Ascending aorta (tissue), 2 donors: ENCODE measurements around the gene KCNIP4. TPM values are rescaled to one million over a fixed set of nuclear protein-coding genes. Genes with fewer than 3 reads are reported as not detected.
"Not testable (repeated sequence)": the region's sequence is repeated elsewhere in the genome, so short reads cannot be mapped to it uniquely, and the experiment has no call there.

ENCODE experiments used
- DNase-seq, 2 donors: peaks; one replicate each; pipeline ENCODE4 v3.0.0-alpha.2; 2019; ENCODE audit warnings: low spot score in 2 of 2
- H3K27ac ChIP-seq, 2 donors: fragments of 200-600 bp; sonication (generic); one replicate each; pipeline ENCODE4 v1.5.1; 2016 to 2017; ENCODE audit warnings: mild to moderate bottlenecking in 1 of 2
- H3K27me3 ChIP-seq: fragments of 200-600 bp; sonication (generic); one replicate; pipeline ENCODE4 v1.5.1; 2017
- H3K36me3 ChIP-seq, 2 donors: fragments of 200-600 bp; sonication (generic); one replicate each; pipeline ENCODE4 v1.5.1; 2016
- H3K4me1 ChIP-seq, 2 donors: fragments of 200-600 bp; sonication (generic); one replicate each; pipeline ENCODE4 v1.5.1; 2016 to 2017; ENCODE audit warnings: mild to moderate bottlenecking in 1 of 2
- H3K4me3 ChIP-seq, 2 donors: fragments of 200-600 bp; sonication (generic); one replicate each; pipeline ENCODE4 v1.5.1; 2016 to 2017; ENCODE audit warnings: mild to moderate bottlenecking in 1 of 2
- H3K9me3 ChIP-seq, 2 donors: fragments of 200-600 bp; sonication (generic); one replicate each; pipeline ENCODE4 v1.5.1; 2016
- CTCF ChIP-seq, 3 experiments: fragments of 200-600 bp in 2 of 3; fragments of 450-650 bp in 1 of 3; sonication (generic) in 2 of 3; IDR thresholded peaks; one replicate each; pipeline ENCODE4 v1.5.1; 2016 to 2019; ENCODE audit warnings: antibody characterized with exemption in 3 of 3, mild to moderate bottlenecking in 1 of 3, moderate library complexity in 1 of 3
- intact Hi-C: fragments of 100-400 bp; cut with DNase I; formaldehyde crosslinking; loops from one replicate; pipeline ENCODE4 v1.15.1; 2023
- total RNA-seq: library from RNA; depleted of rRNA; stranded (reverse); fragments of >200 nt; gene quantifications from one replicate; pipeline ENCODE4 v1.1.0, GENCODE V29; 2016

KCNIP4 gene
- total RNA-seq, 1 donor from 2014 or later, result not detected

- intact Hi-C loops, result no loop called here
- Histone ChIP-seq H3K36me3 (no peaks in the 10 kb centered on the region), H3K27ac (no peak overlapping the region), H3K4me1 (no peaks in the 10 kb centered on the region), H3K4me3 (no peak overlapping the region), H3K9me3 (no peaks in the 10 kb centered on the region), H3K27me3 (no peaks in the 10 kb centered on the region)
- TF ChIP-seq CTCF (IDR thresholded peaks at IDR 0.05), result no peak
- DNase-seq, result no peak
Observed at GRCh38 chr4:21366312-21366711, 582.3 kb downstream of the KCNIP4 start.

DNA sequence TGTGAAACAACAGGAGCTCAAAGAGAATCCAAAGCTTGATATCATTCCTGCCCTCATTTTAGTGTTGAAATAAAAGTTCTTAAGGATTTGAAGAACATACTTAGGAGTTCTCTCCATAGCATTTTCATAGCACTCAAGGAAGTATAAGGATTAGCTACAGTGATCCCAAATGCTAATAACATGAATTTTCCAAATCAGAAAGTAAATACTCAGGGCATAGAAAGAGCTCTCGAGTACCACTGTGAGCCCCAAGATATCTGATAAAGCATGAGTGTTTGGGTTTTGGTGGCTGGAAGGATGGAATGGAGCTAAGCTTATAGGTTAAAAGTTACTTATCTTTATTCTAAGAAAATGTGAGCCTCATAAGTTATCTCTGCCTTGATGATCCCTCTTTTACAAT lies 584.9 kb downstream of the KCNIP4 start:
- no peak overlapping the region for H3K4me3 ChIP-seq
- intact Hi-C loops, result no loop called here
- H3K27me3 ChIP-seq, result no peaks in the 10 kb centered on the region
- H3K4me1 ChIP-seq, result no peaks in the 10 kb centered on the region
- no peaks in the 10 kb centered on the region for H3K9me3 ChIP-seq
- no peak for DNase-seq
- no peak overlapping the region for H3K27ac ChIP-seq
- H3K36me3 ChIP-seq, result no peaks in the 10 kb centered on the region
- TF ChIP-seq CTCF (IDR thresholded peaks at IDR 0.05), result no peak

DNA sequence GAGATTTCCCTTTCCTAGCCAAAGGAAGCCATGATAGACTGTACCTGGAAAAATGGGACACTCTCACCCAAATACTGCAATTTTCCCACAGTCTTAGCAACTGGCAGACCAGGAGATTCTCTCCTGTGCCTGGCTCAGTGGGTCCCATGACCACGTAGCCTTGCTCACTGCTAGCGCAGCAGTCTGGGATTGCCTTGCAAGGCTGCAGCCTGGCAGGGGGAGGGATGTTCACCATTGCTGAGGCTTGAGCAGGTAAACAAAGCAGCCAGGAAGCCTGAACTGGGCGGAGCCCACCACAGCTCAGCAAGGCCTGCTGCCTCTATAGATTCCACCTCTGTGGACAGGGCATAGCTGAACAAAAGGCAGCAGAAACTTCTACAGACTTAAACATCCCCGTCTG lies 596.2 kb downstream of the KCNIP4 start:
- DNase-seq, intact Hi-C loops, H3K9me3 ChIP-seq, H3K36me3 ChIP-seq, H3K27ac ChIP-seq, H3K4me3 ChIP-seq, H3K4me1 ChIP-seq, H3K27me3 ChIP-seq: not testable (repeated sequence)

GRCh38 chr4:21347142-21347541 lies 601.4 kb downstream of the KCNIP4 start:
- intact Hi-C loops, result no loop called here
- TF ChIP-seq CTCF (IDR thresholded peaks at IDR 0.05), result no peak
- no peaks in the 10 kb centered on the region for H3K9me3 ChIP-seq
- H3K27me3 ChIP-seq, result no peaks in the 10 kb centered on the region
- no peak for DNase-seq
- H3K4me1 ChIP-seq, result no peaks in the 10 kb centered on the region
- no peaks in the 10 kb centered on the region for H3K36me3 ChIP-seq
- H3K4me3 ChIP-seq, result no peak overlapping the region
- H3K27ac ChIP-seq, result no peak overlapping the region

DNA sequence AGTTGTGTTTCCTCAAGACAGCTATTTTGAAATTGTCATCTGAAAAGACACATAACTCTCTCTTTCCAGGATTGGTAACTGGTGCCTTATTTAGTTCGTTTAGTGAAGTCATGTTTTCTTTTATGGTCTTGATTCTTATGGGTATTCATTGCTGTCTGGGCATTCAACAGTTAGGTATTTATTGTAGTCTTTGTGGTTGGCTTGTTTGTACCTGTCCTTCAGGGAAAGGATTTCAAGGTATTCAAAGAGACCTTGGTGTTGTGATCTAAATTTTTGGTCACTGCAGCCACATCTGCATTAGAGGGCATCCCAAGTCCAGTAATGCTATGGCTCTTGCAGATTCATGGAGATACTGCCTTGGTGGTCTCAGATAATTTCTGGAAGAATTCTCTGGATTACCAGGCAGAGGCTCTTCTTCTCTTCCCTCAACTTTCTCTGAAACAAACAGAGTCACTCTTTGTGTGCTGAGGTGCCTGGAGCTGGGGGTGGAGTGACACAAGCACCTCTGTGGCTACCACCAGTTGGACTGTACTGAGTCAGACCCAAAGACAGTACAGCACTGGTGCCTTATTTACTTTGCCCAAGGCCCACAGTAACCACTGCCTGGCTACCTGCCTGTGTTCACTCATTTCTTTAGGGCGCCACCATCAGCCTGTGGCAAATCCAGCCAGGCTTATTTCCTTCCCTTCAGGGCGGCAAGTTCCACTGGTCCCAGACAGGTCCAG lies 620.4 kb downstream of the KCNIP4 start:
- no peak for DNase-seq
- intact Hi-C loops, result no loop called here
- H3K4me1 ChIP-seq, result no peaks in the 10 kb centered on the region
- TF ChIP-seq CTCF (IDR thresholded peaks at IDR 0.05), result no peak
- peaks cover 0 to 5% of the 10 kb centered on the region in 2 donors for H3K9me3 ChIP-seq
- H3K27me3 ChIP-seq, result no peaks in the 10 kb centered on the region
- H3K4me3 ChIP-seq, result no peak overlapping the region
- H3K36me3 ChIP-seq, result no peaks in the 10 kb centered on the region
- H3K27ac ChIP-seq, result no peak overlapping the region

DNA sequence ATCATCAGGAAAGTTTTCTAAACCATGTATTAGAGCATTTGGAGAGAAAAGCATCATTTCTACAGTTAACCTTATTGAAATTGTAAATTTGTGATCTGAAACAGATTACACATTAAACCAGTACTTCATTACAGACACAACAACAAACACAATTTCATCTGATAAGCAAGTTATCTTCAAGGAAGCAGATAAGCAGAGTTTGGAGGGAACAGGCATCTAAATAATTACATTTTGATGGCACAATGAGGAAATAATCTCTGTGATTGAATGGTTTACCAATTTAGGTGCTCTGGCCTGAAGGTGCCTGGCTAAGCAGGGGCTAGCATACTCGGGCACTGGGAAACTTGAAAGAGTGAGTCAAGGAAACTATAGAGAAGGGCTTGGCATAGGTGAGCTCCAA lies 628.5 kb downstream of the KCNIP4 start:
- no peak for TF ChIP-seq CTCF (IDR thresholded peaks at IDR 0.05)

More for the DNA sequence above, 628.5 kb downstream of the KCNIP4 start:
- Histone ChIP-seq H3K9me3 (peaks cover 0 to 5% of the 10 kb centered on the region in 2 donors), H3K27me3 (no peaks in the 10 kb centered on the region), H3K4me1 (no peaks in the 10 kb centered on the region), H3K27ac (no peak overlapping the region), H3K36me3 (no peaks in the 10 kb centered on the region), H3K4me3 (no peak overlapping the region)
- no peak for DNase-seq
- intact Hi-C loops, result no loop called here
